Pancreas (tissue), 10 donors: ENCODE data around the gene RBM44. TPM values are rescaled to one million over a fixed set of nuclear protein-coding genes. Genes with fewer than 3 reads are reported as not detected.
A peak's percentile ranks its signal among the peaks of the same experiment; 100 is the strongest.
"Not testable (repeated sequence)": the region's sequence is repeated elsewhere in the genome, so short reads cannot be mapped to it uniquely, and the experiment has no call there.

ENCODE experiments used
- ATAC-seq, 4 donors: fragments of 200-7000 bp; cut with Tn5 transposase; one replicate each; pipeline versions ENCODE4 v1.8.0 to v1.9.1; 2020; ENCODE audit warnings: mild to moderate bottlenecking in 4 of 4, moderate library complexity in 4 of 4
- DNase-seq, 6 donors: peaks; one replicate each; pipeline ENCODE4 v3.0.0-alpha.2; 2020
- FAIRE-seq: peaks from 2 replicates; lab custom pipeline; 2012; peaks lifted over from hg19 to GRCh38; lab: Jason Lieb, UNC
- H3K27ac ChIP-seq, 4 donors: fragments of 200-600 bp; sonication (generic); 1 replicate in 3 of 4; 2 replicates in 1 of 4; pipeline versions ENCODE4 v1.5.0 to v1.8.0; 2020
- H3K27me3 ChIP-seq, 4 donors: fragments of 200-600 bp; one replicate each; pipeline ENCODE4 v1.8.0; 2021
- H3K36me3 ChIP-seq, 3 donors: fragments of 200-600 bp; sonication (generic) in 1 of 3; one replicate each; pipeline versions ENCODE4 v1.5.0 to v1.8.0; 2020 to 2021
- H3K4me1 ChIP-seq, 3 donors: fragments of 200-600 bp; one replicate each; pipeline ENCODE4 v1.8.0; 2021
- H3K4me3 ChIP-seq, 4 donors: fragments of 200-600 bp; sonication (generic) in 2 of 4; one replicate each; pipeline versions ENCODE4 v1.5.0 to v1.8.0; 2020 to 2021
- H3K9me3 ChIP-seq, 4 donors: fragments of 200-600 bp; one replicate each; pipeline ENCODE4 v1.8.0; 2021
- CTCF ChIP-seq, 4 donors: fragments of 200-600 bp; sonication (generic) in 3 of 4; IDR thresholded peaks; one replicate each; pipeline versions ENCODE4 v1.5.0 to v1.8.0; 2021; ENCODE audit warnings: antibody characterized with exemption in 4 of 4
- WGBS, 2 donors: extraction: QIAGEN DNeasy Blood & Tissue Kit; methylation state at CpG; one replicate each; pipeline ENCODE4 v1.1.7; 2013; 5-methylcytosine and 5-hydroxymethylcytosine counted together
- intact Hi-C, 3 donors: fragments of 100-400 bp; cut with DNase I; formaldehyde crosslinking; loops; one replicate each; pipeline versions ENCODE4 v1.11.1 to v1.14.2; 2022
- polyA plus RNA-seq, 2 donors: library from polyadenylated mRNA; stranded (reverse); fragments of 200-250 nt; gene quantifications; one replicate each; pipeline ENCODE4 v1.2.3, GENCODE V29; 2013
- total RNA-seq, 6 donors: library from RNA; stranded (reverse); fragmentation: NEBNext Ultra II Directional in 4 of 6; extraction: Animal tissue kit (Norgen Biotek cat#: 25700) in 4 of 6; gene quantifications; one replicate each; pipeline versions ENCODE4 v1.2.1 to v1.2.4, GENCODE V29; 2021 to 2023
- donor health status: healthy with polysubstance abuse.
- donor health status: DM: no; HTN: no; CAD: no; lungs with moderate emphysema.
- donor health status: DM: no; HTN: no; CAD: no.
- donor health status: control.
- donor health status: control.
- donor health status: Bipolar disorder and iron deficiency.
- donor health status: DM: yes; HTN: yes; CAD: no.
- donor health status: DM: no; HTN: no; CAD: no.
- donor health status: DM: no; HTN: no; CAD: no.
- donor health status: DM: yes; HTN: yes; CAD: no.

Gene RBM44
- total and polyA plus RNA-seq, 8 donors: 0.09 to 0.47 (median 0.32) TPM

- Histone ChIP-seq H3K4me3 (no peak overlapping the region), H3K27ac (peak overlapping the region in 2 of 4 donors; percentile 73 to 94), H3K9me3 (no peaks in the 10 kb centered on the region), H3K27me3 (no peaks in the 10 kb centered on the region), H3K4me1 (peaks cover 33 to 48% (median 36%) of the 10 kb centered on the region in 3 donors), H3K36me3 (no peaks in the 10 kb centered on the region)
- no peak for TF ChIP-seq CTCF (IDR thresholded peaks at IDR 0.05)
- ATAC-seq: no peak
- no peak for DNase-seq
- intact Hi-C loops: no loop called here
- no peak for FAIRE-seq
- WGBS, 2 donors: 63 to 76% methylated on average over 13 of the region's 13 CpGs
These were observed 67.6 kb downstream of the RBM44 start for GRCh38 chr2:237866101-237866621.

- H3K4me1 ChIP-seq: peaks cover 25 to 37% (median 27%) of the 10 kb centered on the region in 3 donors
- WGBS, 2 donors: 81 to 84% methylated on average over 10 of the region's 10 CpGs
- no peak for ATAC-seq
These were observed 68.9 kb downstream of the RBM44 start for GRCh38 chr2:237867465-237867864.

GRCh38 chr2:237868074-237868473 is 69.5 kb downstream of the RBM44 start:
- H3K4me3 ChIP-seq, H3K36me3 ChIP-seq, intact Hi-C loops, ATAC-seq, H3K27me3 ChIP-seq, FAIRE-seq, H3K9me3 ChIP-seq, DNase-seq: not testable (repeated sequence)
- Histone ChIP-seq H3K4me1 (peaks cover 18 to 32% (median 24%) of the 10 kb centered on the region in 3 donors), H3K27ac (peak overlapping the region in 1 of 4 donors; percentile 5)
- WGBS, 2 donors: 87 to 95% methylated on average over 4 of the region's 4 CpGs

More at GRCh38 chr2:237867465-237867864, 68.9 kb downstream of the RBM44 start:
- H3K4me3 ChIP-seq: no peak overlapping the region
- peak in 1 of 6 donors; percentile 20 for DNase-seq
- intact Hi-C loops: no loop called here
- no peaks in the 10 kb centered on the region for H3K36me3 ChIP-seq
- FAIRE-seq: no peak
- TF ChIP-seq CTCF (IDR thresholded peaks at IDR 0.05): no peak
- peak overlapping the region in 1 of 4 donors; percentile 5 for H3K27ac ChIP-seq
- no peaks in the 10 kb centered on the region for H3K27me3 ChIP-seq
- no peaks in the 10 kb centered on the region for H3K9me3 ChIP-seq

- H3K36me3 ChIP-seq: no peaks in the 10 kb centered on the region
- H3K27ac ChIP-seq: peak overlapping the region in 1 of 4 donors; percentile 5
- no peak for TF ChIP-seq CTCF (IDR thresholded peaks at IDR 0.05)
- peaks cover 13 to 25% (median 19%) of the 10 kb centered on the region in 3 donors for H3K4me1 ChIP-seq
- DNase-seq: no peak
- no peaks in the 10 kb centered on the region for H3K27me3 ChIP-seq
- no peak for FAIRE-seq
- intact Hi-C loops: no loop called here
- 73 to 74% methylated on average over 22 of the region's 22 CpGs for WGBS, 2 donors
- no peaks in the 10 kb centered on the region for H3K9me3 ChIP-seq
- no peak overlapping the region for H3K4me3 ChIP-seq
- peak in 2 of 4 donors; percentile 10 to 36 for ATAC-seq
These were observed 70.2 kb downstream of the RBM44 start for GRCh38 chr2:237868631-237869342.

- Histone ChIP-seq H3K4me3 (no peak overlapping the region), H3K9me3 (no peaks in the 10 kb centered on the region), H3K4me1 (peaks cover 6 to 19% (median 11%) of the 10 kb centered on the region in 3 donors), H3K36me3 (no peaks in the 10 kb centered on the region), H3K27me3 (no peaks in the 10 kb centered on the region), H3K27ac (no peak overlapping the region)
- intact Hi-C loops: no loop called here
- DNase-seq: no peak
- no peak for FAIRE-seq
- no peak for ATAC-seq
- 89 to 92% methylated on average over 21 of the region's 21 CpGs for WGBS, 2 donors
- TF ChIP-seq CTCF (IDR thresholded peaks at IDR 0.05): no peak
These were observed 70.9 kb downstream of the RBM44 start for GRCh38 chr2:237869343-237870102.
